Lower leg skin (tissue), 3 donors: ENCODE data around the gene SASH1.

ENCODE experiments used
- POLR2A ChIP-seq, 2 donors: fragments of 450-650 bp; IDR thresholded peaks; one replicate each; pipeline ENCODE4 v1.6.1; 2016 to 2017; ENCODE audit warnings: antibody characterized with exemption in 2 of 2, mild to moderate bottlenecking in 1 of 2, moderate library complexity in 1 of 2
- TF ChIP-seq, protein P1 (sequence below), 3 donors: fragments of 450-650 bp; IDR thresholded peaks; one replicate each; pipeline ENCODE4 v1.5.1; 2016; ENCODE audit warnings: antibody characterized with exemption in 3 of 3, mild to moderate bottlenecking in 3 of 3, moderate library complexity in 2 of 3

DNA sequence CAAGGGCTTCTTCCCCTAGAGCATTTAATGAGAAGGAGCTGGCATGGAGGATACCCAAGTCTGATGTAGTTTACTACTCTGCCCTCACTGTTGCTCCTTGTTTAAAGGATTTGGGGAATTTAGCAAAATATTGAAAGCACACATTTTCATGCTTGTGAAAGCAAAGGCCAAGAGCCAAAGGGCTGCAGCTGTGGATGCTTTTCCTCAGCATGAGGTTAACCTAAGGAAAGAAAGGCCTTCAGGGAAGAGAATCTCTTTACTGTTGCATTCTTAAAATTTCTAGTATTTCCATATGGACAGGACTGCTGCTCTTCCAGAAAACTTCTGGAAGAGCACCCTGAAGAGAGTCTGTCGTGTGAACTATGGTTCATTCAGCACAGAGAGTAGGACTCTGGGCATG is 45.9 kb upstream of the SASH1 start:
- TF ChIP-seq POLR2A (IDR thresholded peaks at IDR 0.05) = no peak
- TF ChIP-seq, protein P1, sequence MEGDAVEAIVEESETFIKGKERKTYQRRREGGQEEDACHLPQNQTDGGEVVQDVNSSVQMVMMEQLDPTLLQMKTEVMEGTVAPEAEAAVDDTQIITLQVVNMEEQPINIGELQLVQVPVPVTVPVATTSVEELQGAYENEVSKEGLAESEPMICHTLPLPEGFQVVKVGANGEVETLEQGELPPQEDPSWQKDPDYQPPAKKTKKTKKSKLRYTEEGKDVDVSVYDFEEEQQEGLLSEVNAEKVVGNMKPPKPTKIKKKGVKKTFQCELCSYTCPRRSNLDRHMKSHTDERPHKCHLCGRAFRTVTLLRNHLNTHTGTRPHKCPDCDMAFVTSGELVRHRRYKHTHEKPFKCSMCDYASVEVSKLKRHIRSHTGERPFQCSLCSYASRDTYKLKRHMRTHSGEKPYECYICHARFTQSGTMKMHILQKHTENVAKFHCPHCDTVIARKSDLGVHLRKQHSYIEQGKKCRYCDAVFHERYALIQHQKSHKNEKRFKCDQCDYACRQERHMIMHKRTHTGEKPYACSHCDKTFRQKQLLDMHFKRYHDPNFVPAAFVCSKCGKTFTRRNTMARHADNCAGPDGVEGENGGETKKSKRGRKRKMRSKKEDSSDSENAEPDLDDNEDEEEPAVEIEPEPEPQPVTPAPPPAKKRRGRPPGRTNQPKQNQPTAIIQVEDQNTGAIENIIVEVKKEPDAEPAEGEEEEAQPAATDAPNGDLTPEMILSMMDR (IDR thresholded peaks at IDR 0.05) = no peak
